GM12878 (cell line): Measurements from ENCODE around the gene SOX6. TPM values are rescaled to one million over a fixed set of nuclear protein-coding genes. Genes with fewer than 3 reads are reported as not detected.

ENCODE experiments used
- ATAC-seq: fragments of 200-7000 bp; cut with Tn5 transposase; 3 replicates; pipeline ENCODE4 v1.9.1; 2020; ENCODE audit warnings: mild to moderate bottlenecking, moderate library complexity
- BruUV-seq: library from RNA; stranded (reverse); fragments of 400-500 nt; replicated peaks from 2 replicates; lab custom pipeline; 2021; lab: Mats Ljungman, UMichigan
- CTCF ChIA-PET: fragments of 300-600 bp; sonication (Branson Sonifier 250); formaldehyde crosslinking; extraction: SDS; loops from one replicate; lab custom pipeline; 2021; ENCODE audit warnings: inconsistent platforms; lab: Yijun Ruan, JAX
- POLR2A ChIA-PET: fragments of 350-600 bp; formaldehyde crosslinking; extraction: SDS; loops from one replicate; lab custom pipeline; 2021; ENCODE audit warnings: inconsistent platforms; lab: Charles Lee
- RAD21 ChIA-PET: fragments of 300-600 bp; sonication (Branson Sonifier 250); formaldehyde crosslinking; loops from one replicate; lab custom pipeline; 2023; ENCODE audit warnings: antibody characterized with exemption; ENCODE audit not compliant: unreplicated experiment; lab: Charles Lee
- SMC1A ChIA-PET: fragments of 300-600 bp; sonication (Branson Sonifier 250); formaldehyde crosslinking; loops from one replicate; lab custom pipeline; 2023; ENCODE audit not compliant: unreplicated experiment, uncharacterized antibody; lab: Charles Lee
- DNase-seq: peaks from one replicate; pipeline ENCODE4 v3.0.0-alpha.2; 2011; ENCODE audit warnings: low read depth, low spot score
- FAIRE-seq: peaks from 3 replicates; lab custom pipeline; 2011; peaks lifted over from hg19 to GRCh38; lab: Jason Lieb, UNC
- H2AFZ ChIP-seq: 2 replicates; pipeline ENCODE4 v1.6.0; 2011; ENCODE audit warnings: low read depth, low read length, control low read depth; ENCODE audit not compliant: control insufficient read depth
- H3K27ac ChIP-seq: 2 replicates; pipeline ENCODE4 v1.5.1; 2011; ENCODE audit warnings: control low read depth; ENCODE audit not compliant: control insufficient read depth, insufficient read depth
- H3K27me3 ChIP-seq, 2 experiments: replicated peaks in 1 of 2; 2 replicates each; pipeline versions ENCODE4 v1.6.0 to v1.6.1; 2011; ENCODE audit warnings: low read length in 1 of 2; ENCODE audit not compliant: control insufficient read depth in 2 of 2, insufficient read depth in 2 of 2
- H3K36me3 ChIP-seq, 2 experiments: 2 replicates each; pipeline ENCODE4 v1.5.1; 2011; ENCODE audit warnings: low read length in 1 of 2; ENCODE audit not compliant: control insufficient read depth in 2 of 2, insufficient read depth in 2 of 2
- H3K4me1 ChIP-seq: 2 replicates; pipeline ENCODE4 v1.6.1; 2011; ENCODE audit warnings: mild to moderate bottlenecking, low read length, moderate library complexity, mixed read lengths; ENCODE audit not compliant: control insufficient read depth, insufficient read depth
- H3K4me2 ChIP-seq: 2 replicates; pipeline ENCODE4 v1.6.0; 2011; ENCODE audit warnings: control low read depth; ENCODE audit not compliant: control insufficient read depth, insufficient read depth
- H3K4me3 ChIP-seq: fragments of 200-600 bp; sonication (generic); 2 replicates; pipeline ENCODE4 v1.5.1; 2016
- H3K79me2 ChIP-seq: 2 replicates; pipeline ENCODE4 v1.6.0; 2011; ENCODE audit warnings: low read length; ENCODE audit not compliant: control insufficient read depth, insufficient read depth
- H3K9ac ChIP-seq: 2 replicates; pipeline ENCODE4 v1.8.0; 2011; ENCODE audit warnings: low read length, control low read depth, mixed read lengths; ENCODE audit not compliant: control insufficient read depth, insufficient read depth
- H3K9me3 ChIP-seq: replicated peaks from 3 replicates; pipeline ENCODE4 v1.5.1; 2011; ENCODE audit warnings: mild to moderate bottlenecking, low read length; ENCODE audit not compliant: control insufficient read depth, insufficient read depth
- H4K20me1 ChIP-seq: 2 replicates; pipeline ENCODE4 v1.6.0; 2011; ENCODE audit not compliant: control insufficient read depth, insufficient read depth
- CBFB ChIP-seq: IDR thresholded peaks from 2 replicates; pipeline ENCODE4 v1.6.1; 2016; ENCODE audit warnings: antibody characterized with exemption, low read depth
- CUX1 ChIP-seq: IDR thresholded peaks from 2 replicates; pipeline ENCODE4 v1.6.1; 2012; ENCODE audit warnings: improper control_type of control experiment, low read depth, low read length; ENCODE audit not compliant: insufficient replicate concordance
- EZH2 ChIP-seq: IDR thresholded peaks from 2 replicates; pipeline ENCODE4 v1.6.1; 2012; ENCODE audit warnings: low read depth, mild to moderate bottlenecking, control low read depth, inconsistent platforms, low read length, borderline replicate concordance; ENCODE audit not compliant: control insufficient read depth
- FOS ChIP-seq: IDR thresholded peaks from 3 replicates; pipeline ENCODE4 v1.6.1; 2011; ENCODE audit warnings: borderline replicate concordance; ENCODE audit not compliant: insufficient read length; ENCODE audit errors: extremely low read depth
- HDGF ChIP-seq: fragments of 450-650 bp; IDR thresholded peaks from 2 replicates; pipeline ENCODE4 v1.6.1; 2016; ENCODE audit warnings: antibody characterized with exemption
- HSF1 ChIP-seq: fragments of 150-350 bp; IDR thresholded peaks from 2 replicates; pipeline ENCODE4 v1.6.1; 2014; ENCODE audit warnings: mild to moderate bottlenecking, low read depth, low read length
- PAX5 ChIP-seq: IDR thresholded peaks from 2 replicates; pipeline ENCODE4 v1.6.1; 2011; ENCODE audit warnings: low read depth, low read length, borderline replicate concordance
- SMAD1 ChIP-seq: fragments of 450-650 bp; IDR thresholded peaks from 2 replicates; pipeline ENCODE4 v1.6.1; 2018; ENCODE audit warnings: mild to moderate bottlenecking, low read depth; ENCODE audit not compliant: partially characterized antibody
- WRNIP1 ChIP-seq: IDR thresholded peaks from 2 replicates; pipeline ENCODE4 v1.6.1; 2011; ENCODE audit warnings: low read depth, low read length, improper control_type of control experiment, borderline replicate concordance
- YY1 ChIP-seq: IDR thresholded peaks from 2 replicates; pipeline ENCODE4 v1.6.1; 2011; ENCODE audit warnings: low read depth, mild to moderate bottlenecking, low read length
- ZBTB11 ChIP-seq: fragments of 450-650 bp; formaldehyde crosslinking; IDR thresholded peaks from 2 replicates; pipeline ENCODE4 v1.5.0; 2022; ENCODE audit warnings: mild to moderate bottlenecking, missing genetic modification characterization
- WGBS: methylation state at CpG from one replicate; pipeline ENCODE4 v1.1.6; 2016; ENCODE audit warnings: low lambda C conversion rate; ENCODE audit not compliant: insufficient replicate concordance, insufficient coverage; ENCODE audit errors: missing lambda C conversion rate; 5-methylcytosine and 5-hydroxymethylcytosine counted together
- in situ Hi-C: fragments of 300-500 bp; cut with MboI; formaldehyde crosslinking; loops from 9 replicates; pipeline ENCODE4 v1.14.3; 2018; ENCODE audit warnings: mixed read lengths
- intact Hi-C: fragments of 100-400 bp; cut with micrococcal nuclease; formaldehyde crosslinking; loops from one replicate; pipeline ENCODE4 v1.14.2; 2022; ENCODE audit not compliant: unreplicated experiment
- polyA plus RNA-seq, 11 experiments: library from polyadenylated mRNA; depleted of rRNA in 4 of 11; unstranded in 6 of 11; stranded (reverse) in 5 of 11; fragments of >200 nt; fragmentation: Nextera tagmentation in 4 of 11; fragmentation: Illumina TruSeq in 1 of 11; extraction: Ambion mirVana in 4 of 11; extraction: Trizol in 1 of 11; gene quantifications; 1 replicate in 1 of 11; 2 replicates in 10 of 11; pipeline versions ENCODE4 v1.2.1 to v1.2.3, GENCODE V29; 2011 to 2016; ENCODE audit warnings: inconsistent platforms in 2 of 11, missing spikeins in 2 of 11, low read depth in 1 of 11
- total RNA-seq, 4 experiments: library from RNA; depleted of rRNA in 3 of 4; stranded (reverse); fragments of >200 nt in 3 of 4; fragmentation: Illumina TruSeq in 1 of 4; extraction: Trizol in 1 of 4; gene quantifications; 2 replicates each; pipeline versions ENCODE4 v1.2.1 to v1.2.3, GENCODE V29; 2013 to 2021

The SOX6 gene
- total and polyA plus RNA-seq, 10 of the 15 experiments (the other 5 are each of a cell fraction or from before 2014, with no cell fraction given), result 0.03 to 0.71 (median 0.29) TPM; not detected in 4

- no peaks in the 10 kb centered on the region for H3K79me2 ChIP-seq
- H3K4me1 ChIP-seq, result no peaks in the 10 kb centered on the region
- no peak overlapping the region for H3K9ac ChIP-seq
- H3K4me3 ChIP-seq, result no peak overlapping the region
- ATAC-seq (no peak), FAIRE-seq (no peak), DNase-seq (no peak)
- H3K36me3 ChIP-seq, result no peaks in the 10 kb centered on the region
- 0% methylated on average over 1 of the region's 1 CpG for WGBS
- ChIA-PET RAD21 (no interaction called here), POLR2A (no interaction called here), SMC1A (interaction anchor here (0.6 kb wide), 2 partner anchors 9 to 41 kb away, joined by 3 to 4 read pairs; partner anchors contain the start of gene SOX6), CTCF (no interaction called here)
- H3K27ac ChIP-seq, result no peak overlapping the region
- H4K20me1 ChIP-seq, result no peaks in the 10 kb centered on the region
- H3K27me3 ChIP-seq, result 0 out of 4 replicates have a peak, but pooled peaks cover 0 to 2% of the 10 kb centered on the region in 2 experiments
- in situ Hi-C loops, result no loop called here
- H3K4me2 ChIP-seq, result no peak overlapping the region
- H2AFZ ChIP-seq, result no peak overlapping the region
- no peaks in the 10 kb centered on the region for H3K9me3 ChIP-seq
- intact Hi-C loops, result no loop called here
- BruUV-seq, result no TSS peak
- TF ChIP-seq HSF1 (no peak), FOS (no peak), PAX5 (no peak), SMAD1 (no peak), CBFB (no peak), ZBTB11 (CRISPR knock-in tag) (no peak), HDGF (no peak), YY1 (no peak), EZH2 (no peak), CUX1 (no peak), WRNIP1 (no peak)
Observed at GRCh38 chr11:16346975-16347374, 9.4 kb downstream of the SOX6 start.
